NCI-H1694 treated with DMSO at 0.1 percent for 48 hours (cell line): ENCODE measurements around the gene IGSF3.
"Not testable (repeated sequence)": the region's sequence is repeated elsewhere in the genome, so short reads cannot be mapped to it uniquely, and the experiment has no call there.

Source experiments
- DNase-seq: peaks from one replicate; lab custom pipeline; 2025; lab: John Stamatoyannopoulos, UW

The IGSF3 gene

GRCh38 chr1:116629441-116629840 lies 38.1 kb downstream of the IGSF3 start:
- DNase-seq: not testable (repeated sequence)

- no peak for DNase-seq
Measured at GRCh38 chr1:116628448-116628847, 39.1 kb downstream of the IGSF3 start.

GRCh38 chr1:116627357-116627756 lies 40.2 kb downstream of the IGSF3 start:
- not testable (repeated sequence) for DNase-seq

GRCh38 chr1:116626915-116627314 lies 40.6 kb downstream of the IGSF3 start:
- DNase-seq: not testable (repeated sequence)

- not testable (repeated sequence) for DNase-seq
Measured at GRCh38 chr1:116625155-116625554, 42.4 kb downstream of the IGSF3 start.

- DNase-seq: no peak
Measured at GRCh38 chr1:116624040-116624439, 43.5 kb downstream of the IGSF3 start.

- DNase-seq: not testable (repeated sequence)
Measured at GRCh38 chr1:116622496-116622895, 45.0 kb downstream of the IGSF3 start.

GRCh38 chr1:116621756-116622155 lies 45.8 kb downstream of the IGSF3 start:
- not testable (repeated sequence) for DNase-seq

- DNase-seq: not testable (repeated sequence)
Measured at GRCh38 chr1:116620392-116620791, 47.1 kb downstream of the IGSF3 start.

GRCh38 chr1:116619106-116619505 lies 48.4 kb downstream of the IGSF3 start:
- DNase-seq: not testable (repeated sequence)

- DNase-seq: not testable (repeated sequence)
Measured at GRCh38 chr1:116617808-116618207, 49.7 kb downstream of the IGSF3 start.

- not testable (repeated sequence) for DNase-seq
Measured at GRCh38 chr1:116613825-116614224, 53.7 kb downstream of the IGSF3 start.

- DNase-seq: not testable (repeated sequence)
Measured at GRCh38 chr1:116609801-116610371, 57.6 kb downstream of the IGSF3 start.

- DNase-seq: not testable (repeated sequence)
Measured at GRCh38 chr1:116608841-116609240, 58.7 kb downstream of the IGSF3 start.

GRCh38 chr1:116608151-116608550 lies 59.4 kb downstream of the IGSF3 start:
- DNase-seq: not testable (repeated sequence)

- not testable (repeated sequence) for DNase-seq
Measured at GRCh38 chr1:116607463-116607862, 60.1 kb downstream of the IGSF3 start.

GRCh38 chr1:116606067-116606466 lies 61.5 kb downstream of the IGSF3 start:
- DNase-seq: not testable (repeated sequence)

- no peak for DNase-seq
Measured at GRCh38 chr1:116605315-116605714, 62.2 kb downstream of the IGSF3 start.

GRCh38 chr1:116604408-116604807 lies 63.1 kb downstream of the IGSF3 start:
- DNase-seq: peak; percentile 32

GRCh38 chr1:116603646-116604045 lies 63.9 kb downstream of the IGSF3 start:
- DNase-seq: not testable (repeated sequence)

GRCh38 chr1:116599369-116599768 lies 68.2 kb downstream of the IGSF3 start:
- DNase-seq: not testable (repeated sequence)

GRCh38 chr1:116598420-116599036 lies 69.0 kb downstream of the IGSF3 start:
- DNase-seq: not testable (repeated sequence)

- DNase-seq: not testable (repeated sequence)
Measured at GRCh38 chr1:116597388-116597787, 70.1 kb downstream of the IGSF3 start.
